HG03342 (cell line): ENCODE measurements around the gene ASRGL1.
"Not testable (repeated sequence)": the region's sequence is repeated elsewhere in the genome, so short reads cannot be mapped to it uniquely, and the experiment has no call there.

Experiments
- ATAC-seq: cut with Tn5 transposase; IDR thresholded peaks from one replicate; pipeline ENCODE4 v1.9.1; 2021; ENCODE audit warnings: mild to moderate bottlenecking, moderate library complexity; ENCODE audit not compliant: unreplicated experiment

ASRGL1 gene

GRCh38 chr11:62337303-62338181, at the start of gene ASRGL1:
ASRGL1 (plus strand) TSS chr11:62337448; CDS start chr11:62337978, 530 bp downstream.
- no peak for ATAC-seq

- ATAC-seq: no peak
These were observed 41.7 kb upstream of the ASRGL1 start for GRCh38 chr11:62295504-62295903.

GRCh38 chr11:62298975-62299374, 38.3 kb upstream of the ASRGL1 start, which contains the start of gene SCGB1D4:
SCGB1D4 (minus strand) TSS chr11:62299075; CDS start chr11:62299010, 65 bp downstream.
- ATAC-seq: no peak

- ATAC-seq: no peak
These were observed 31.0 kb upstream of the ASRGL1 start for GRCh38 chr11:62306227-62306626.

- no peak for ATAC-seq
These were observed 29.3 kb upstream of the ASRGL1 start for GRCh38 chr11:62307950-62308349.

- no peak for ATAC-seq
These were observed 27.3 kb upstream of the ASRGL1 start for GRCh38 chr11:62309991-62310390.

GRCh38 chr11:62315431-62315830, 21.8 kb upstream of the ASRGL1 start:
- no peak for ATAC-seq

GRCh38 chr11:62322524-62322923, 14.7 kb upstream of the ASRGL1 start:
- no peak for ATAC-seq

GRCh38 chr11:62324731-62325556, 12.3 kb upstream of the ASRGL1 start:
- no peak for ATAC-seq

- ATAC-seq: not testable (repeated sequence)
These were observed 11.5 kb upstream of the ASRGL1 start for GRCh38 chr11:62325781-62326180.

GRCh38 chr11:62326719-62327118, 10.5 kb upstream of the ASRGL1 start:
- ATAC-seq: not testable (repeated sequence)

GRCh38 chr11:62327541-62327940, 9.7 kb upstream of the ASRGL1 start:
- not testable (repeated sequence) for ATAC-seq

- not testable (repeated sequence) for ATAC-seq
These were observed 6.0 kb upstream of the ASRGL1 start for GRCh38 chr11:62331264-62331663.

- ATAC-seq: no peak
These were observed 3.5 kb upstream of the ASRGL1 start for GRCh38 chr11:62333768-62334167.

- ATAC-seq: not testable (repeated sequence)
These were observed 322 bp upstream of the ASRGL1 start for GRCh38 chr11:62336949-62337302.

- ATAC-seq: no peak
These were observed 970 bp downstream of the ASRGL1 start for GRCh38 chr11:62338218-62338617.

- ATAC-seq: no peak
These were observed 3.1 kb downstream of the ASRGL1 start for GRCh38 chr11:62340269-62340901.

- no peak for ATAC-seq
These were observed 4.3 kb downstream of the ASRGL1 start for GRCh38 chr11:62341588-62341987.

GRCh38 chr11:62343646-62344190, 6.5 kb downstream of the ASRGL1 start:
- not testable (repeated sequence) for ATAC-seq

- ATAC-seq: no peak
These were observed 7.0 kb downstream of the ASRGL1 start for GRCh38 chr11:62344210-62344609.

- no peak for ATAC-seq
These were observed 8.6 kb downstream of the ASRGL1 start for GRCh38 chr11:62345861-62346260.
